B cell (primary cell): ENCODE results near the gene GPR160. TPM values are rescaled to one million over a fixed set of nuclear protein-coding genes. Genes with fewer than 3 reads are reported as not detected.

Experiments used
- ATAC-seq: fragments of 200-7000 bp; cut with Tn5 transposase; one replicate; pipeline ENCODE4 v1.10.0; 2021; ENCODE audit warnings: low read depth, mild to moderate bottlenecking, moderate number of reproducible peaks, moderate library complexity
- CTCF ChIA-PET: fragments of 350-600 bp; sonication (Branson Sonifier 250); formaldehyde crosslinking; loops from one replicate; lab custom pipeline; 2021; ENCODE audit warnings: antibody characterized with exemption, inconsistent platforms; lab: Charles Lee
- POLR2A ChIA-PET: fragments of 350-600 bp; sonication (Branson Sonifier 250); formaldehyde crosslinking; loops from one replicate; lab custom pipeline; 2021; ENCODE audit warnings: antibody characterized with exemption; lab: Charles Lee
- DNase-seq: peaks from one replicate; pipeline ENCODE4 v3.0.0; 2013
- H2AFZ ChIP-seq: 2 replicates; pipeline ENCODE4 v1.6.1; 2012; ENCODE audit warnings: mild to moderate bottlenecking, low read depth, low read length; ENCODE audit not compliant: insufficient read depth, poor library complexity, severe bottlenecking
- H3K27ac ChIP-seq, 2 donors: 1 replicate in 1 of 2; 2 replicates in 1 of 2; pipeline ENCODE4 v1.5.1; 2012 to 2013; ENCODE audit warnings: low read length in 2 of 2, mild to moderate bottlenecking in 2 of 2, moderate library complexity in 1 of 2
- H3K27me3 ChIP-seq, 4 experiments: fragments of 200-600 bp in 1 of 4; sonication (generic) in 1 of 4; replicated peaks in 1 of 4; 1 replicate in 2 of 4; 2 replicates in 2 of 4; pipeline versions ENCODE4 v1.6.1 to v1.7.0; 2013 to 2016; ENCODE audit warnings: low read length in 3 of 4, mild to moderate bottlenecking in 2 of 4, mixed read lengths in 1 of 4, moderate library complexity in 1 of 4; ENCODE audit not compliant: insufficient read depth in 4 of 4, control insufficient read depth in 3 of 4; ENCODE audit errors: control extremely low read depth in 1 of 4
- H3K36me3 ChIP-seq, 2 experiments: replicated peaks in 1 of 2; 1 replicate in 1 of 2; 2 replicates in 1 of 2; pipeline versions ENCODE4 v1.6.1 to v1.7.1; 2013; ENCODE audit warnings: low read length in 1 of 2; ENCODE audit not compliant: insufficient read depth in 2 of 2, control insufficient read depth in 1 of 2; ENCODE audit errors: control extremely low read depth in 1 of 2, extremely low read depth in 1 of 2
- H3K4me1 ChIP-seq, 2 donors: fragments of 200-600 bp in 1 of 2; sonication (generic) in 1 of 2; 1 replicate in 1 of 2; 2 replicates in 1 of 2; pipeline versions ENCODE4 v1.5.1 to v1.6.1; 2013 to 2017; ENCODE audit warnings: low read length in 2 of 2; ENCODE audit not compliant: control insufficient read depth in 2 of 2, insufficient read depth in 2 of 2
- H3K4me2 ChIP-seq: replicated peaks from 2 replicates; pipeline ENCODE3; 2012; ENCODE audit warnings: mild to moderate bottlenecking, low read depth, low read length; ENCODE audit not compliant: poor library complexity, severe bottlenecking
- H3K4me3 ChIP-seq, 5 experiments: fragments of 200-600 bp in 1 of 5; sonication (generic) in 1 of 5; 1 replicate in 3 of 5; 2 replicates in 2 of 5; pipeline versions ENCODE4 v1.5.1 to v1.7.0; 2011 to 2016; ENCODE audit warnings: low read length in 4 of 5, mild to moderate bottlenecking in 4 of 5, low read depth in 2 of 5, control low read depth in 1 of 5, moderate library complexity in 1 of 5; ENCODE audit not compliant: insufficient read depth in 1 of 5; ENCODE audit errors: control extremely low read depth in 1 of 5, extremely low read depth in 1 of 5
- H3K79me2 ChIP-seq: fragments of 200-600 bp; sonication (generic); one replicate; pipeline ENCODE4 v1.6.0; 2016; ENCODE audit warnings: low read length; ENCODE audit not compliant: control insufficient read depth, insufficient read depth
- H3K9ac ChIP-seq: fragments of 200-600 bp; sonication (generic); 2 replicates; pipeline ENCODE4 v1.6.1; 2017; ENCODE audit warnings: mild to moderate bottlenecking, low read length, moderate library complexity
- H3K9me3 ChIP-seq, 3 donors: one replicate each; pipeline versions ENCODE4 v1.6.1 to v1.7.1; 2013; ENCODE audit warnings: low read length in 2 of 3; ENCODE audit not compliant: control insufficient read depth in 2 of 3, insufficient read depth in 1 of 3; ENCODE audit errors: control extremely low read depth in 1 of 3
- H4K20me1 ChIP-seq: 2 replicates; pipeline ENCODE4 v1.6.0; 2012; ENCODE audit warnings: mild to moderate bottlenecking, low read length; ENCODE audit not compliant: insufficient read depth, control insufficient read depth, poor library complexity, severe bottlenecking
- H3K27ac Mint-ChIP-seq: one replicate; pipeline ENCODE4 v1.8.0; 2021; ENCODE audit warnings: mixed read lengths
- H3K27me3 Mint-ChIP-seq: one replicate; pipeline ENCODE4 v1.8.0; 2021; ENCODE audit warnings: mixed read lengths
- H3K4me1 Mint-ChIP-seq: one replicate; pipeline ENCODE4 v1.8.0; 2021; ENCODE audit warnings: mixed read lengths
- H3K4me3 Mint-ChIP-seq: one replicate; pipeline ENCODE4 v1.8.0; 2021; ENCODE audit warnings: mixed read lengths
- H3K9me3 Mint-ChIP-seq: one replicate; pipeline ENCODE4 v1.8.0; 2022; ENCODE audit warnings: mixed read lengths; ENCODE audit not compliant: insufficient read depth
- CTCF ChIP-seq: fragments of 200-600 bp; IDR thresholded peaks from one replicate; pipeline ENCODE4 v1.8.0; 2022; ENCODE audit warnings: antibody characterized with exemption, mild to moderate bottlenecking
- EZH2 ChIP-seq: IDR thresholded peaks from 2 replicates; pipeline ENCODE4 v1.6.1; 2012; ENCODE audit warnings: borderline replicate concordance, low read depth, mild to moderate bottlenecking, moderate library complexity, low read length; ENCODE audit not compliant: insufficient read depth, poor library complexity, severe bottlenecking
- WGBS: methylation state at CpG from one replicate; pipeline ENCODE4 v1.1.5; 2013; ENCODE audit warnings: missing lambda C conversion rate; ENCODE audit not compliant: insufficient coverage; 5-methylcytosine and 5-hydroxymethylcytosine counted together
- intact Hi-C: fragments of 100-400 bp; cut with micrococcal nuclease; formaldehyde crosslinking; loops from one replicate; pipeline ENCODE4 v1.10.0; 2022
- polyA plus RNA-seq: library from polyadenylated mRNA; depleted of rRNA; stranded (reverse); fragments of >200 nt; gene quantifications from 2 replicates; pipeline ENCODE4 v1.2.3, GENCODE V29; 2012
- total RNA-seq, 2 donors: library from RNA; stranded (reverse); fragments of 120-200 nt in 1 of 2; gene quantifications; 1 replicate in 1 of 2; 2 replicates in 1 of 2; pipeline versions ENCODE4 v1.2.3 to v1.2.4, GENCODE V29; 2013 to 2022

The GPR160 gene
- total and polyA plus RNA-seq, 2 donors (not counting 1 experiment from before 2014, with no cell fraction given): 17.4 to 17.5 TPM

GRCh38 chr3:170083343-170083742, 45.5 kb downstream of the GPR160 start:
- no peak overlapping the region for H3K27ac Mint-ChIP-seq
- no peak for DNase-seq
- H3K79me2 ChIP-seq: peaks cover 3% of the 10 kb centered on the region
- no peak for ATAC-seq
- no peaks in the 10 kb centered on the region for H4K20me1 ChIP-seq
- H3K9me3 Mint-ChIP-seq: no peaks in the 10 kb centered on the region
- ChIA-PET POLR2A (no interaction called here), CTCF (no interaction called here)
- peaks cover 17% of the 10 kb centered on the region for H3K4me1 Mint-ChIP-seq
- H3K9ac ChIP-seq: no peak overlapping the region
- H3K4me3 Mint-ChIP-seq: no peak overlapping the region
- intact Hi-C loops: no loop called here
- no peaks in the 10 kb centered on the region for H3K27me3 ChIP-seq
- TF ChIP-seq CTCF: no peak
- TF ChIP-seq EZH2: no peak
- no CpG with 5 or more reads among the region's 1 CpG for WGBS
- H3K36me3 ChIP-seq: peaks cover 2 to 30% of the 10 kb centered on the region in 2 experiments
- H3K4me1 ChIP-seq: no peaks in the 10 kb centered on the region
- no peak overlapping the region for H3K4me3 ChIP-seq
- no peaks in the 10 kb centered on the region for H3K27me3 Mint-ChIP-seq
- no peak overlapping the region for H2AFZ ChIP-seq
- H3K4me2 ChIP-seq: no peak overlapping the region
- peak overlapping the region in 1 of 2 donors; percentile 53 for H3K27ac ChIP-seq
- H3K9me3 ChIP-seq: no peaks in the 10 kb centered on the region

- no peak overlapping the region for H3K27ac Mint-ChIP-seq
- no peak for DNase-seq
- TF ChIP-seq EZH2 (no peak), CTCF (no peak)
- peaks cover 15% of the 10 kb centered on the region for H3K4me1 Mint-ChIP-seq
- no peak overlapping the region for H3K4me2 ChIP-seq
- no peaks in the 10 kb centered on the region for H3K27me3 Mint-ChIP-seq
- no peak overlapping the region for H3K4me3 ChIP-seq
- no peaks in the 10 kb centered on the region for H3K9me3 ChIP-seq
- H3K27me3 ChIP-seq: no peaks in the 10 kb centered on the region
- no peaks in the 10 kb centered on the region for H3K4me1 ChIP-seq
- no peaks in the 10 kb centered on the region for H3K79me2 ChIP-seq
- no peak overlapping the region for H3K4me3 Mint-ChIP-seq
- no CpG with 5 or more reads among the region's 6 CpGs for WGBS
- ATAC-seq: no peak
- no peaks in the 10 kb centered on the region for H4K20me1 ChIP-seq
- no peak overlapping the region for H3K9ac ChIP-seq
- intact Hi-C loops: no loop called here
- no peak overlapping the region for H3K27ac ChIP-seq
- peaks cover 0 to 42% of the 10 kb centered on the region in 2 experiments for H3K36me3 ChIP-seq
- no peaks in the 10 kb centered on the region for H3K9me3 Mint-ChIP-seq
- no peak overlapping the region for H2AFZ ChIP-seq
- POLR2A ChIA-PET: no interaction called here
- CTCF ChIA-PET: interaction anchor here (1.1 to 1.3 kb wide), 3 partner anchors 21 to 223 kb away, joined by 3 read pairs; no protein-coding TSS in a partner anchor
Observed at GRCh38 chr3:170085396-170085795, 47.6 kb downstream of the GPR160 start.
